ENCODE data around the gene PDE4D. TPM values are rescaled to one million over a fixed set of nuclear protein-coding genes. Genes with fewer than 3 reads are reported as not detected.
"Not testable (repeated sequence)": the region's sequence is repeated elsewhere in the genome, so short reads cannot be mapped to it uniquely, and the experiment has no call there.

PDE4D gene
- total and polyA plus RNA-seq, 10 of the 15 experiments (the other 5 are each of a cell fraction or from before 2014, with no cell fraction given) = 0.87 to 4.1 (median 2.2) TPM

GRCh38 chr5:59464969-59465368, 428.6 kb downstream of the PDE4D start:
- Histone ChIP-seq H3K4me3 (no peak overlapping the region), H3K27me3 (replicated peaks in 1 of 2; ENCODE audit: control insufficient read depth in 2 of 2, insufficient read depth in 2 of 2, low read length in 1 of 2) (no peaks in the 10 kb centered on the region), H3K4me2 (ENCODE audit: control insufficient read depth, insufficient read depth) (no peak overlapping the region), H4K20me1 (ENCODE audit: control insufficient read depth, insufficient read depth) (no peaks in the 10 kb centered on the region), H3K79me2 (ENCODE audit: control insufficient read depth, insufficient read depth, low read length) (no peaks in the 10 kb centered on the region), H3K9me3 (replicated peaks; ENCODE audit: control insufficient read depth, insufficient read depth, low read length) (no peaks in the 10 kb centered on the region), H3K36me3 (ENCODE audit: control insufficient read depth in 2 of 2, insufficient read depth in 2 of 2, low read length in 1 of 2) (no peaks in the 10 kb centered on the region), H3K9ac (ENCODE audit: control insufficient read depth, insufficient read depth, low read length) (no peak overlapping the region), H3K27ac (ENCODE audit: control insufficient read depth, insufficient read depth) (no peak overlapping the region), H2AFZ (ENCODE audit: control insufficient read depth, low read depth, low read length) (no peak overlapping the region), H3K4me1 (ENCODE audit: control insufficient read depth, insufficient read depth, low read length) (no peaks in the 10 kb centered on the region)
- BruUV-seq (replicated peaks) = no TSS peak
- SMC1A ChIA-PET (ENCODE audit: uncharacterized antibody, unreplicated experiment) = no interaction called here
- intact Hi-C loops (cut with micrococcal nuclease; ENCODE audit: unreplicated experiment) = no loop called here
- ATAC-seq (no peak), DNase-seq (ENCODE audit: low read depth, low spot score) (no peak), FAIRE-seq (no peak)
- RAD21 ChIA-PET (ENCODE audit: unreplicated experiment) = no interaction called here
- WGBS (ENCODE audit: insufficient coverage, insufficient replicate concordance, low lambda C conversion rate, missing lambda C conversion rate) = 61% methylated on average over 3 of the region's 3 CpGs
- CTCF ChIA-PET = no interaction called here
- TF ChIP-seq DPF2 (IDR thresholded peaks at IDR 0.05) (no peak), BMI1 (IDR thresholded peaks at IDR 0.05; ENCODE audit: borderline replicate concordance) (no peak), ZBED1 (IDR thresholded peaks at IDR 0.05; ENCODE audit: borderline replicate concordance) (no peak), SMC3 (IDR thresholded peaks at IDR 0.05; ENCODE audit: borderline replicate concordance, low read length) (no peak)
- in situ Hi-C loops (cut with MboI) = no loop called here
- POLR2A ChIA-PET = no interaction called here

- H3K27ac ChIP-seq (ENCODE audit: control insufficient read depth, insufficient read depth); H2AFZ ChIP-seq (ENCODE audit: control insufficient read depth, low read depth, low read length); H3K4me3 ChIP-seq; CTCF ChIA-PET; intact Hi-C loops (cut with micrococcal nuclease; ENCODE audit: unreplicated experiment); POLR2A ChIA-PET; BruUV-seq (replicated peaks); FAIRE-seq; H4K20me1 ChIP-seq (ENCODE audit: control insufficient read depth, insufficient read depth); H3K36me3 ChIP-seq (ENCODE audit: control insufficient read depth in 2 of 2, insufficient read depth in 2 of 2, low read length in 1 of 2); RAD21 ChIA-PET (ENCODE audit: unreplicated experiment); SMC1A ChIA-PET (ENCODE audit: uncharacterized antibody, unreplicated experiment); H3K27me3 ChIP-seq (replicated peaks in 1 of 2; ENCODE audit: control insufficient read depth in 2 of 2, insufficient read depth in 2 of 2, low read length in 1 of 2); in situ Hi-C loops (cut with MboI); DNase-seq (ENCODE audit: low read depth, low spot score); H3K4me1 ChIP-seq (ENCODE audit: control insufficient read depth, insufficient read depth, low read length); H3K79me2 ChIP-seq (ENCODE audit: control insufficient read depth, insufficient read depth, low read length); H3K4me2 ChIP-seq (ENCODE audit: control insufficient read depth, insufficient read depth); ATAC-seq; H3K9me3 ChIP-seq (replicated peaks; ENCODE audit: control insufficient read depth, insufficient read depth, low read length); H3K9ac ChIP-seq (ENCODE audit: control insufficient read depth, insufficient read depth, low read length): not testable (repeated sequence)
- 54% methylated on average over 3 of the region's 4 CpGs for WGBS (ENCODE audit: insufficient coverage, insufficient replicate concordance, low lambda C conversion rate, missing lambda C conversion rate)
Measured at GRCh38 chr5:59463618-59464166, 429.8 kb downstream of the PDE4D start.

Data from GM12878 (cell line).